Hepatocyte (in vitro differentiated cells): ENCODE data around the gene SERPINE2.

Experiments used
- EZH2phosphoT487 ChIP-seq: fragments of 200-600 bp; sonication (generic); IDR thresholded peaks from one replicate; pipeline ENCODE4 v1.6.1; 2018; ENCODE audit warnings: antibody characterized with exemption, mild to moderate bottlenecking, low read depth, moderate library complexity; ENCODE audit not compliant: unreplicated experiment, severe bottlenecking
- TF ChIP-seq, protein P1 (sequence below): fragments of 200-600 bp; sonication (generic); IDR thresholded peaks from 2 replicates; pipeline ENCODE4 v1.5.1; 2016; ENCODE audit warnings: antibody characterized with exemption, mild to moderate bottlenecking; ENCODE audit not compliant: poor library complexity

DNA sequence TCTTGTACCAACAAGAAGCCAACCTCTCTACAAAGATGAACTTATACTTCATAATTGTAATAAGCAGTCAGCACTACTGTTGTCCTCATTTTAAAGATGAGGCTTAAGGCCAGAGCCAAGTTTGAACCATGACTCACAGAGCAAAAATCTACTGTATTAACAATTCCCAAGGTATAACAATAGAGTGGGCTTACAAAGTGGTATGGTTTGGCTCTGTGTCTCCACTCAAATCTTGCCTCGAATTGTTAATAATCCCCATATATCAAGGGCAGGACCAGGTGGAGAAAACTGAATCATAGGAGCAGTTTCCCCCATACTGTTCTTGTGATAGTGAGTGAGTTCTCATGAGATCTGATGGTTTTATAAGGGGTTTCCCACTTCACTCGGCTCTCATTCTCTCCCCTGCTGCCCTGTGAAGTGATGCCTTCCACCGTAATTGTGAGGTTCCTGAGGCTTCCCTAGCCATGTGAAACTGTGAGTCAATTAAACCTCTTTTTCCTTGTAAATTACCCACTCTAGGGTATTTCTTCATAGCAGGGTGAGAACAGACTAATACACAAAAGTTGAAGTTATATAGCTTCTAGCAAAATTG, 62.4 kb downstream of the SERPINE2 start:
- TF ChIP-seq, protein P1, sequence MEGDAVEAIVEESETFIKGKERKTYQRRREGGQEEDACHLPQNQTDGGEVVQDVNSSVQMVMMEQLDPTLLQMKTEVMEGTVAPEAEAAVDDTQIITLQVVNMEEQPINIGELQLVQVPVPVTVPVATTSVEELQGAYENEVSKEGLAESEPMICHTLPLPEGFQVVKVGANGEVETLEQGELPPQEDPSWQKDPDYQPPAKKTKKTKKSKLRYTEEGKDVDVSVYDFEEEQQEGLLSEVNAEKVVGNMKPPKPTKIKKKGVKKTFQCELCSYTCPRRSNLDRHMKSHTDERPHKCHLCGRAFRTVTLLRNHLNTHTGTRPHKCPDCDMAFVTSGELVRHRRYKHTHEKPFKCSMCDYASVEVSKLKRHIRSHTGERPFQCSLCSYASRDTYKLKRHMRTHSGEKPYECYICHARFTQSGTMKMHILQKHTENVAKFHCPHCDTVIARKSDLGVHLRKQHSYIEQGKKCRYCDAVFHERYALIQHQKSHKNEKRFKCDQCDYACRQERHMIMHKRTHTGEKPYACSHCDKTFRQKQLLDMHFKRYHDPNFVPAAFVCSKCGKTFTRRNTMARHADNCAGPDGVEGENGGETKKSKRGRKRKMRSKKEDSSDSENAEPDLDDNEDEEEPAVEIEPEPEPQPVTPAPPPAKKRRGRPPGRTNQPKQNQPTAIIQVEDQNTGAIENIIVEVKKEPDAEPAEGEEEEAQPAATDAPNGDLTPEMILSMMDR, result no peak
- no peak for TF ChIP-seq EZH2phosphoT487
